ENCODE measurements around the gene FEM1B.

The FEM1B gene

GRCh38 chr15:68286256-68286655, 8.7 kb downstream of the FEM1B start:
- DNase-seq: no peak

GRCh38 chr15:68289057-68289456, 11.5 kb downstream of the FEM1B start:
- DNase-seq: no peak

- DNase-seq: no peak
Measured at GRCh38 chr15:68289621-68290352, 12.2 kb downstream of the FEM1B start.

GRCh38 chr15:68290715-68291114, 13.2 kb downstream of the FEM1B start:
- DNase-seq: no peak

- DNase-seq: no peak
Measured at GRCh38 chr15:68292157-68292781, 14.7 kb downstream of the FEM1B start.

GRCh38 chr15:68292967-68293366, 15.4 kb downstream of the FEM1B start:
- DNase-seq: no peak

GRCh38 chr15:68295014-68295805, 17.7 kb downstream of the FEM1B start:
- DNase-seq: no peak

- DNase-seq: no peak
Measured at GRCh38 chr15:68298336-68298735, 20.8 kb downstream of the FEM1B start.

- peak; percentile 82 for DNase-seq
Measured at GRCh38 chr15:68298882-68299381, 21.4 kb downstream of the FEM1B start.

GRCh38 chr15:68299436-68299835, 21.9 kb downstream of the FEM1B start:
- DNase-seq: no peak

GRCh38 chr15:68300115-68300940, 22.8 kb downstream of the FEM1B start:
- no peak for DNase-seq

- peak; percentile 40 for DNase-seq
Measured at GRCh38 chr15:68301301-68301700, 23.8 kb downstream of the FEM1B start.

- DNase-seq: no peak
Measured at GRCh38 chr15:68302729-68303128, 25.2 kb downstream of the FEM1B start.

GRCh38 chr15:68303134-68303533, 25.6 kb downstream of the FEM1B start:
- DNase-seq: no peak

GRCh38 chr15:68303560-68304436, 26.3 kb downstream of the FEM1B start:
- no peak for DNase-seq

- DNase-seq: no peak
Measured at GRCh38 chr15:68304589-68305337, 27.2 kb downstream of the FEM1B start.

GRCh38 chr15:68305420-68305871, 27.9 kb downstream of the FEM1B start:
- DNase-seq: no peak

- no peak for DNase-seq
Measured at GRCh38 chr15:68307131-68307928, 29.8 kb downstream of the FEM1B start.

- no peak for DNase-seq
Measured at GRCh38 chr15:68309024-68309423, 31.5 kb downstream of the FEM1B start.
